Measurements from ENCODE around the gene TFPI.

DNA sequence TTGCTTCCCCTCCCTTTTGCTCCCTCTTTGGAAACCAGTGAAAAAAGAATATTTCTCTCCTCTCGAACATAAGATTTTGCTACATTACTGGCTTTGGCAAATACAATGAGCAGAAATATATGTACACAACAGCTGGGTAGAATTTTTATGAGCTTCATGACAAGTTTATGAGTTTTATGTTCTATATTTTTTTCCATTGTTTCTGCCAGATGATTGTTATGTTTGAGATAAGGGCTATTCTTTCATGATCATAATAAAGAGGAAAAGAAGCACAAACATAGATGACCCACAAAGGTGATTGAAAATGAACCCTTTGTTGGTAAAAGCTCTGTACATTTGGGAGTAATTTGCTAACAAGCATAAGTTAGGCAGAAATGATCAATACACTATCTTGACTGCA is 14.8 kb upstream of the TFPI start:
- TF ChIP-seq, protein P1, sequence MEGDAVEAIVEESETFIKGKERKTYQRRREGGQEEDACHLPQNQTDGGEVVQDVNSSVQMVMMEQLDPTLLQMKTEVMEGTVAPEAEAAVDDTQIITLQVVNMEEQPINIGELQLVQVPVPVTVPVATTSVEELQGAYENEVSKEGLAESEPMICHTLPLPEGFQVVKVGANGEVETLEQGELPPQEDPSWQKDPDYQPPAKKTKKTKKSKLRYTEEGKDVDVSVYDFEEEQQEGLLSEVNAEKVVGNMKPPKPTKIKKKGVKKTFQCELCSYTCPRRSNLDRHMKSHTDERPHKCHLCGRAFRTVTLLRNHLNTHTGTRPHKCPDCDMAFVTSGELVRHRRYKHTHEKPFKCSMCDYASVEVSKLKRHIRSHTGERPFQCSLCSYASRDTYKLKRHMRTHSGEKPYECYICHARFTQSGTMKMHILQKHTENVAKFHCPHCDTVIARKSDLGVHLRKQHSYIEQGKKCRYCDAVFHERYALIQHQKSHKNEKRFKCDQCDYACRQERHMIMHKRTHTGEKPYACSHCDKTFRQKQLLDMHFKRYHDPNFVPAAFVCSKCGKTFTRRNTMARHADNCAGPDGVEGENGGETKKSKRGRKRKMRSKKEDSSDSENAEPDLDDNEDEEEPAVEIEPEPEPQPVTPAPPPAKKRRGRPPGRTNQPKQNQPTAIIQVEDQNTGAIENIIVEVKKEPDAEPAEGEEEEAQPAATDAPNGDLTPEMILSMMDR (IDR thresholded peaks at IDR 0.05; ENCODE audit: extremely low read depth in 1 of 2, insufficient read depth in 1 of 2, low read depth in 1 of 2, low read length in 2 of 2): no peak
- TF ChIP-seq MYC (IDR thresholded peaks at IDR 0.05; ENCODE audit: low read depth, low read length) (no peak), POLR2A (IDR thresholded peaks at IDR 0.05; ENCODE audit: low read depth, low read length) (no peak), POLR2AphosphoS5 (IDR thresholded peaks at IDR 0.05; ENCODE audit: insufficient read depth, low read depth, low read length) (no peak)
